Gastrocnemius medialis (tissue), 4 donors: ENCODE results near the gene PARM1. TPM values are rescaled to one million over a fixed set of nuclear protein-coding genes. Genes with fewer than 3 reads are reported as not detected.

ENCODE experiments used
- ATAC-seq, 2 donors: fragments of 150-250 bp; one replicate each; pipeline ENCODE4 v1.9.1; 2016
- DNase-seq, 2 donors: peaks; one replicate each; pipeline ENCODE4 v3.0.0-alpha.2; 2019
- H3K27ac ChIP-seq, 4 donors: fragments of 200-600 bp; sonication (generic); 1 replicate in 1 of 4; 2 replicates in 3 of 4; pipeline ENCODE4 v1.5.1; 2016 to 2018; ENCODE audit warnings: mild to moderate bottlenecking in 2 of 4, moderate library complexity in 1 of 4
- H3K27me3 ChIP-seq, 3 donors: fragments of 200-600 bp; sonication (generic) in 2 of 3; 1 replicate in 1 of 3; 2 replicates in 2 of 3; pipeline versions ENCODE4 v1.5.1 to v1.6.0; 2016 to 2019; ENCODE audit warnings: mild to moderate bottlenecking in 1 of 3, moderate library complexity in 1 of 3
- H3K36me3 ChIP-seq, 2 donors: fragments of 200-600 bp; sonication (generic) in 1 of 2; one replicate each; pipeline ENCODE4 v1.5.1; 2017 to 2018
- H3K4me1 ChIP-seq, 2 donors: fragments of 200-600 bp; sonication (generic) in 1 of 2; one replicate each; pipeline ENCODE4 v1.5.1; 2016 to 2017; ENCODE audit warnings: mild to moderate bottlenecking in 2 of 2
- H3K4me3 ChIP-seq, 4 donors: fragments of 200-600 bp; sonication (generic) in 3 of 4; 1 replicate in 1 of 4; 2 replicates in 3 of 4; pipeline ENCODE4 v1.5.1; 2016 to 2019; ENCODE audit warnings: mild to moderate bottlenecking in 2 of 4
- H3K9me3 ChIP-seq, 3 donors: fragments of 200-600 bp; sonication (generic) in 2 of 3; 1 replicate in 1 of 3; 2 replicates in 2 of 3; pipeline ENCODE4 v1.5.1; 2016 to 2019
- POLR2A ChIP-seq, 2 donors: fragments of 450-650 bp; IDR thresholded peaks; one replicate each; pipeline ENCODE4 v1.6.1; 2017; ENCODE audit warnings: antibody characterized with exemption in 2 of 2, mild to moderate bottlenecking in 2 of 2, moderate library complexity in 2 of 2
- in situ Hi-C, 4 donors: fragments of 200-750 bp; cut with MboI; loops; one replicate each; pipeline versions ENCODE4 v1.15.0 to v1.8.0; 2017; ENCODE audit warnings: low sequenced_read_pairs in 4 of 4
- intact Hi-C: fragments of 100-400 bp; cut with DNase I; formaldehyde crosslinking; loops from one replicate; pipeline ENCODE4 v1.15.1; 2023; ENCODE audit warnings: low total_unique reads
- total RNA-seq, 4 donors: library from RNA; depleted of rRNA; stranded (reverse); fragments of >200 nt; gene quantifications; one replicate each; pipeline versions ENCODE4 v1.1.0 to v1.2.3, GENCODE V29; 2016
- TF ChIP-seq, protein P1 (sequence below), 5 experiments: fragments of 450-650 bp in 3 of 5; fragments of 200-600 bp in 2 of 5; sonication (generic) in 2 of 5; IDR thresholded peaks in 4 of 5; conservative IDR thresholded peaks in 1 of 5; 1 replicate in 4 of 5; 2 replicates in 1 of 5; pipeline ENCODE4 v1.5.1; 2016 to 2019; ENCODE audit warnings: antibody characterized with exemption in 5 of 5, mild to moderate bottlenecking in 3 of 5, moderate library complexity in 3 of 5

The PARM1 gene
- total RNA-seq, 4 donors from 2014 or later, result 9.3 to 13.1 (median 10.3) TPM

GRCh38 chr4:74891037-74891436 lies 41.9 kb upstream of the PARM1 start:
- Histone ChIP-seq H3K9me3 (no peaks in the 10 kb centered on the region), H3K36me3 (no peaks in the 10 kb centered on the region), H3K4me3 (no peak overlapping the region), H3K27ac (no peak overlapping the region), H3K27me3 (no peaks in the 10 kb centered on the region), H3K4me1 (no peaks in the 10 kb centered on the region)
- intact Hi-C loops, result no loop called here
- DNase-seq (no peak), ATAC-seq (no peak)
- no peak for TF ChIP-seq POLR2A (IDR thresholded peaks at IDR 0.05)
- TF ChIP-seq, protein P1, sequence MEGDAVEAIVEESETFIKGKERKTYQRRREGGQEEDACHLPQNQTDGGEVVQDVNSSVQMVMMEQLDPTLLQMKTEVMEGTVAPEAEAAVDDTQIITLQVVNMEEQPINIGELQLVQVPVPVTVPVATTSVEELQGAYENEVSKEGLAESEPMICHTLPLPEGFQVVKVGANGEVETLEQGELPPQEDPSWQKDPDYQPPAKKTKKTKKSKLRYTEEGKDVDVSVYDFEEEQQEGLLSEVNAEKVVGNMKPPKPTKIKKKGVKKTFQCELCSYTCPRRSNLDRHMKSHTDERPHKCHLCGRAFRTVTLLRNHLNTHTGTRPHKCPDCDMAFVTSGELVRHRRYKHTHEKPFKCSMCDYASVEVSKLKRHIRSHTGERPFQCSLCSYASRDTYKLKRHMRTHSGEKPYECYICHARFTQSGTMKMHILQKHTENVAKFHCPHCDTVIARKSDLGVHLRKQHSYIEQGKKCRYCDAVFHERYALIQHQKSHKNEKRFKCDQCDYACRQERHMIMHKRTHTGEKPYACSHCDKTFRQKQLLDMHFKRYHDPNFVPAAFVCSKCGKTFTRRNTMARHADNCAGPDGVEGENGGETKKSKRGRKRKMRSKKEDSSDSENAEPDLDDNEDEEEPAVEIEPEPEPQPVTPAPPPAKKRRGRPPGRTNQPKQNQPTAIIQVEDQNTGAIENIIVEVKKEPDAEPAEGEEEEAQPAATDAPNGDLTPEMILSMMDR (IDR thresholded peaks at IDR 0.05 in 4 of 5, conservative IDR thresholded peaks at IDR 0.05 in 1 of 5), result no peak
- in situ Hi-C loops, result no loop called here

- Histone ChIP-seq H3K27me3 (no peaks in the 10 kb centered on the region), H3K4me3 (no peak overlapping the region), H3K9me3 (no peaks in the 10 kb centered on the region), H3K36me3 (no peaks in the 10 kb centered on the region), H3K27ac (no peak overlapping the region), H3K4me1 (no peaks in the 10 kb centered on the region)
- ATAC-seq (no peak), DNase-seq (no peak)
- TF ChIP-seq, protein P1 (IDR thresholded peaks at IDR 0.05 in 4 of 5, conservative IDR thresholded peaks at IDR 0.05 in 1 of 5), result no peak
- TF ChIP-seq POLR2A (IDR thresholded peaks at IDR 0.05), result no peak
- in situ Hi-C loops, result no loop called here
- intact Hi-C loops, result no loop called here
These were observed 39.7 kb upstream of the PARM1 start for GRCh38 chr4:74893171-74893570.

- in situ Hi-C loops (no loop called here), intact Hi-C loops (no loop called here)
- Histone ChIP-seq H3K4me3 (no peak overlapping the region), H3K27me3 (no peaks in the 10 kb centered on the region), H3K4me1 (no peaks in the 10 kb centered on the region), H3K36me3 (no peaks in the 10 kb centered on the region), H3K9me3 (no peaks in the 10 kb centered on the region), H3K27ac (no peak overlapping the region)
- ATAC-seq (no peak), DNase-seq (no peak)
- no peak for TF ChIP-seq POLR2A (IDR thresholded peaks at IDR 0.05)
- TF ChIP-seq, protein P1 (IDR thresholded peaks at IDR 0.05 in 4 of 5, conservative IDR thresholded peaks at IDR 0.05 in 1 of 5), result no peak
These were observed 36.3 kb upstream of the PARM1 start for GRCh38 chr4:74896595-74896994.

GRCh38 chr4:74897386-74897785 lies 35.5 kb upstream of the PARM1 start:
- no peak for ATAC-seq
- intact Hi-C loops, result no loop called here
- H3K4me1 ChIP-seq, result no peaks in the 10 kb centered on the region
- in situ Hi-C loops, result no loop called here
- no peak overlapping the region for H3K27ac ChIP-seq
- no peaks in the 10 kb centered on the region for H3K27me3 ChIP-seq
- no peak for DNase-seq
- no peaks in the 10 kb centered on the region for H3K36me3 ChIP-seq
- no peaks in the 10 kb centered on the region for H3K9me3 ChIP-seq
- TF ChIP-seq POLR2A (IDR thresholded peaks at IDR 0.05), result no peak
- TF ChIP-seq, protein P1 (IDR thresholded peaks at IDR 0.05 in 4 of 5, conservative IDR thresholded peaks at IDR 0.05 in 1 of 5), result no peak
- H3K4me3 ChIP-seq, result no peak overlapping the region

- TF ChIP-seq POLR2A (IDR thresholded peaks at IDR 0.05), result no peak
- ATAC-seq (no peak), DNase-seq (no peak)
- in situ Hi-C loops (no loop called here), intact Hi-C loops (no loop called here)
- H3K27ac ChIP-seq, result no peak overlapping the region
- no peak overlapping the region for H3K4me3 ChIP-seq
- H3K9me3 ChIP-seq, result no peaks in the 10 kb centered on the region
- H3K27me3 ChIP-seq, result no peaks in the 10 kb centered on the region
- H3K36me3 ChIP-seq, result no peaks in the 10 kb centered on the region
- H3K4me1 ChIP-seq, result no peaks in the 10 kb centered on the region
These were observed 32.1 kb upstream of the PARM1 start for GRCh38 chr4:74900862-74901261.
